GM12878 (cell line): ENCODE data around the gene OGFOD3.

ENCODE experiments used
- CHD4 ChIP-seq: fragments of 200-600 bp; sonication (generic); IDR thresholded peaks from 2 replicates; pipeline ENCODE4 v1.6.1; 2016; ENCODE audit warnings: mild to moderate bottlenecking
- SP1 ChIP-seq: IDR thresholded peaks from one replicate; pipeline ENCODE4 v1.6.1; 2011; ENCODE audit warnings: low read depth, low read length

DNA sequence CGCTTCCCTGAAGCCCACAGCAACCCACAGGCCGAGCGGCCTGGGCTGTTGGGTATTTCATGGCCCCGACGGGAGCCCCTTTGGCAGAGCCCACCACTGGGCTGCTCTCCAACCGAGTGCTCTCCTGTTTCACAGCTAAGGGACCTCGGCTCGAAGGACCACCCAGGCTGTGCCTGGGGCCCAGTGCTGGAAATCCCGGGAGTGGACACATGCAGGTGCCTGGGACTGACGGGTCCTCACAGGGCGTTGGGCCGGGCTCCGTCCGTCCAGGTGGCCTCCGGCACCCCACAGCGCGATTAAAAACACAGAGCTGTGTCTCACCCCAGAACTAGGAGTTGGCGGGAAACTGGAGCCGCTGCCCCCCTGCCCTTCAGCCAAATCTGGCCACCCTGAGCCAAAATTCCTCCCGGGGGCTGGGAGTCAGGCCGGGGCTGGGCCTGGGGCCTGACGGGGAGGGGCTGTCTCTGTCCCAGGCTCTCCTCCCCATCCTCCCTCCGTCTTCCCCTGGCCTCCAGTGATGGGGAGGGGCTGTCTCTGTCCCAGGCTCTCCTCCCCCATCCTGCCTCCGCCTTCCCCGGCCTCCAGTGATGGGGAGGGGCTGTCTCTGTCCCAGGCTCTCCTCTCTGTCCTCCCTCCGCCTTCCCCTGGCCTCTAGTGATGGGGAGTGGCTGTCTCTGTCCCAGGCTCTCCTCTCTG lies 32.7 kb downstream of the OGFOD3 start:
- TF ChIP-seq SP1 (no peak), CHD4 (no peak)
